GM23338 (cell line): ENCODE measurements around the gene RBMXL2. TPM values are rescaled to one million over a fixed set of nuclear protein-coding genes. Genes with fewer than 3 reads are reported as not detected.

Experiments
- ATAC-seq: fragments of 200-7000 bp; cut with Tn5 transposase; 3 replicates; pipeline ENCODE4 v1.9.1; 2020
- DNase-seq: peaks from one replicate; pipeline ENCODE4 v3.0.0-alpha.2; 2015; ENCODE audit warnings: low spot score
- H2AFZ ChIP-seq: fragments of 200-600 bp; sonication (generic); 2 replicates; pipeline ENCODE4 v1.8.0; 2016; ENCODE audit warnings: antibody characterized with exemption, mild to moderate bottlenecking, moderate library complexity
- H3F3A ChIP-seq: fragments of 200-600 bp; sonication (generic); replicated peaks from 2 replicates; pipeline ENCODE4 v1.8.0; 2017; ENCODE audit warnings: antibody characterized with exemption, mixed run types, low read depth
- H3K27ac ChIP-seq: fragments of 200-600 bp; sonication (generic); 2 replicates; pipeline ENCODE4 v1.6.1; 2016; ENCODE audit warnings: low read depth
- H3K27me3 ChIP-seq: fragments of 200-600 bp; sonication (generic); 2 replicates; pipeline ENCODE4 v1.8.0; 2016; ENCODE audit warnings: mild to moderate bottlenecking, mixed run types, moderate library complexity; ENCODE audit not compliant: insufficient read depth
- H3K36me3 ChIP-seq: fragments of 200-600 bp; sonication (generic); 2 replicates; pipeline ENCODE4 v1.8.0; 2016; ENCODE audit warnings: mild to moderate bottlenecking; ENCODE audit not compliant: insufficient read depth
- H3K4me1 ChIP-seq: fragments of 200-600 bp; sonication (generic); 2 replicates; pipeline ENCODE4 v1.8.0; 2016; ENCODE audit warnings: mild to moderate bottlenecking, moderate library complexity; ENCODE audit not compliant: insufficient read depth
- H3K4me2 ChIP-seq: fragments of 200-600 bp; sonication (generic); 2 replicates; pipeline ENCODE4 v1.7.1; 2017; ENCODE audit warnings: mixed run types
- H3K4me3 ChIP-seq: fragments of 200-600 bp; sonication (generic); 2 replicates; pipeline ENCODE4 v1.6.1; 2016; ENCODE audit warnings: mixed run types
- H3K79me2 ChIP-seq: fragments of 200-600 bp; sonication (generic); replicated peaks from 2 replicates; pipeline ENCODE4 v1.8.0; 2017; ENCODE audit warnings: mild to moderate bottlenecking; ENCODE audit not compliant: insufficient read depth
- H3K9me2 ChIP-seq: fragments of 200-600 bp; sonication (generic); 2 replicates; pipeline ENCODE4 v1.8.0; 2017; ENCODE audit not compliant: insufficient read depth
- H4K20me1 ChIP-seq: fragments of 200-600 bp; sonication (generic); replicated peaks from 2 replicates; pipeline ENCODE4 v1.8.0; 2017; ENCODE audit warnings: mild to moderate bottlenecking; ENCODE audit not compliant: insufficient read depth
- H3K27ac Mint-ChIP-seq: 2 replicates; pipeline ENCODE4 v1.8.0; 2020; ENCODE audit warnings: inconsistent platforms, mild to moderate bottlenecking, moderate library complexity, mixed read lengths
- H3K27me3 Mint-ChIP-seq: 3 replicates; pipeline ENCODE4 v1.8.0; 2022; ENCODE audit warnings: low read depth, mild to moderate bottlenecking, moderate library complexity, mixed read lengths, inconsistent platforms; ENCODE audit not compliant: insufficient read depth, poor library complexity
- H3K36me3 Mint-ChIP-seq: 3 replicates; pipeline ENCODE4 v1.8.0; 2021; ENCODE audit warnings: low read depth, mild to moderate bottlenecking, inconsistent platforms, moderate library complexity, mixed read lengths
- H3K4me1 Mint-ChIP-seq: 3 replicates; pipeline ENCODE4 v1.8.0; 2020; ENCODE audit warnings: mild to moderate bottlenecking, inconsistent platforms, mixed read lengths
- H3K4me3 Mint-ChIP-seq: 3 replicates; pipeline ENCODE4 v1.8.0; 2021; ENCODE audit warnings: moderate library complexity, mild to moderate bottlenecking, inconsistent platforms, mixed read lengths
- H3K9me3 Mint-ChIP-seq: 3 replicates; pipeline ENCODE4 v1.8.0; 2020; ENCODE audit warnings: moderate library complexity, mild to moderate bottlenecking, inconsistent platforms, mixed read lengths
- EZH2 ChIP-seq: fragments of 200-600 bp; sonication (generic); IDR thresholded peaks from one replicate; pipeline ENCODE4 v1.8.0; 2017; ENCODE audit warnings: antibody characterized with exemption, mild to moderate bottlenecking, low read depth; ENCODE audit not compliant: unreplicated experiment
- JUNB ChIP-seq: IDR thresholded peaks from one replicate; pipeline ENCODE4 v1.6.1; 2016; ENCODE audit warnings: antibody characterized with exemption; ENCODE audit not compliant: unreplicated experiment
- REST ChIP-seq: IDR thresholded peaks from one replicate; pipeline ENCODE4 v1.6.1; 2018; ENCODE audit warnings: antibody characterized with exemption; ENCODE audit not compliant: unreplicated experiment
- STAT1 ChIP-seq: IDR thresholded peaks from one replicate; pipeline ENCODE4 v1.6.1; 2016; ENCODE audit warnings: antibody characterized with exemption; ENCODE audit not compliant: unreplicated experiment
- ZNF114 ChIP-seq: fragments of 250-450 bp; sonication (Bioruptor Pico); IDR thresholded peaks from 2 replicates; pipeline ENCODE4 v1.5.0; 2020; ENCODE audit warnings: mild to moderate bottlenecking, moderate library complexity
- polyA plus RNA-seq: library from polyadenylated mRNA; unstranded; fragments of >200 nt; fragmentation: Nextera tagmentation; extraction: Ambion mirVana; gene quantifications from 2 replicates; pipeline ENCODE4 v1.2.1, GENCODE V29; 2016
- total RNA-seq: library from RNA; depleted of rRNA; stranded (reverse); fragments of >200 nt; shearing (Covaris generic); gene quantifications from 2 replicates; pipeline ENCODE4 v1.2.3, GENCODE V29; 2014; rRNA removed

The RBMXL2 gene
- total and polyA plus RNA-seq, 2 experiments from 2014 or later, result 0.17 TPM; not detected in 1

GRCh38 chr11:7138051-7138450 lies 49.3 kb downstream of the RBMXL2 start:
- Histone ChIP-seq H3K79me2 (no peaks in the 10 kb centered on the region), H3F3A (no peaks in the 10 kb centered on the region), H3K4me2 (no peak overlapping the region), H2AFZ (no peak overlapping the region), H3K27me3 (no peaks in the 10 kb centered on the region), H3K27ac (no peak overlapping the region), H3K36me3 (no peaks in the 10 kb centered on the region), H4K20me1 (no peaks in the 10 kb centered on the region), H3K9me2 (peaks cover 6% of the 10 kb centered on the region; the same call in 1 of the 2 replicates), H3K4me1 (no peaks in the 10 kb centered on the region), H3K4me3 (no peak overlapping the region)
- Mint-ChIP-seq H3K27ac (no peak overlapping the region), H3K4me3 (no peak overlapping the region), H3K9me3 (no peaks in the 10 kb centered on the region), H3K4me1 (no peaks in the 10 kb centered on the region), H3K36me3 (no peaks in the 10 kb centered on the region), H3K27me3 (peaks cover 2% of the 10 kb centered on the region)
- no peak for TF ChIP-seq ZNF114
- no peak for TF ChIP-seq STAT1
- no peak for TF ChIP-seq JUNB
- TF ChIP-seq REST, result no peak
- no peak for TF ChIP-seq EZH2
- ATAC-seq (no peak), DNase-seq (no peak)

Other genes starting within 250 kb of the RBMXL2 start
- not detected in 2 replicates for gene OR10A5, start 243.3 kb upstream of the RBMXL2 start, total RNA-seq
- 0.37 TPM in 1 of 2 replicates, not detected in the other for gene OR10A5, start 243.3 kb upstream of the RBMXL2 start, polyA plus RNA-seq
- not detected in 2 replicates for gene OR10A2, start 225.9 kb upstream of the RBMXL2 start, total RNA-seq
- 0.14 and 0.27 TPM in 2 replicates for gene OR10A2, start 225.9 kb upstream of the RBMXL2 start, polyA plus RNA-seq
- gene OR10A4, start 212.4 kb upstream of the RBMXL2 start, total RNA-seq, result not detected in 2 replicates
- 0.21 TPM in 1 of 2 replicates, not detected in the other for gene OR10A4, start 212.4 kb upstream of the RBMXL2 start, polyA plus RNA-seq
- gene OR2D2, start 196.5 kb upstream of the RBMXL2 start, total RNA-seq, result 0.24 and 1.3 TPM in 2 replicates
- gene OR2D2, start 196.5 kb upstream of the RBMXL2 start, polyA plus RNA-seq, result 0.24 TPM in 1 of 2 replicates, not detected in the other
- gene OR2D3, start 168.0 kb upstream of the RBMXL2 start, total RNA-seq, result not detected in 2 replicates
- gene OR2D3, start 168.0 kb upstream of the RBMXL2 start, polyA plus RNA-seq, result 0.21 and 0.65 TPM in 2 replicates
- gene ZNF215, start 162.6 kb upstream of the RBMXL2 start, total RNA-seq, result 18.8 and 20.8 TPM in 2 replicates
- 17.3 and 17.6 TPM in 2 replicates for gene ZNF215, start 162.6 kb upstream of the RBMXL2 start, polyA plus RNA-seq
- 4.3 and 6.1 TPM in 2 replicates for gene ZNF214, start 68.7 kb upstream of the RBMXL2 start, total RNA-seq
- 2.2 and 2.4 TPM in 2 replicates for gene ZNF214, start 68.7 kb upstream of the RBMXL2 start, polyA plus RNA-seq
- 0.10 TPM in 1 of 2 replicates, not detected in the other for gene NLRP14, start 68.5 kb upstream of the RBMXL2 start, total RNA-seq
- gene NLRP14, start 68.5 kb upstream of the RBMXL2 start, polyA plus RNA-seq, result 0.14 TPM in 1 of 2 replicates, not detected in the other
- 2.4 and 2.7 TPM in 2 replicates for gene SYT9, start 162.9 kb downstream of the RBMXL2 start, total RNA-seq
- 0.70 and 0.91 TPM in 2 replicates for gene SYT9, start 162.9 kb downstream of the RBMXL2 start, polyA plus RNA-seq